Peyer's patch (tissue), 4 donors: ENCODE measurements around the gene MIEN1.

Experiments used
- CTCF ChIP-seq, 6 experiments: fragments of 450-650 bp in 4 of 6; fragments of 200-600 bp in 2 of 6; sonication (generic) in 1 of 6; IDR thresholded peaks; one replicate each; pipeline ENCODE4 v1.5.1; 2017 to 2019; ENCODE audit warnings: antibody characterized with exemption in 6 of 6, mild to moderate bottlenecking in 3 of 6, moderate library complexity in 1 of 6
- POLR2A ChIP-seq, 2 donors: fragments of 450-650 bp; IDR thresholded peaks; one replicate each; pipeline ENCODE4 v1.5.1; 2017; ENCODE audit warnings: antibody characterized with exemption in 2 of 2, mild to moderate bottlenecking in 2 of 2, moderate library complexity in 2 of 2

- TF ChIP-seq CTCF (IDR thresholded peaks at IDR 0.05) = no peak
- no peak for TF ChIP-seq POLR2A (IDR thresholded peaks at IDR 0.05)
Measured at GRCh38 chr17:39702901-39703893, 27.1 kb downstream of the MIEN1 start.
